ENCODE results near the gene TMPRSS11D.
A peak's percentile ranks its signal among the peaks of the same experiment; 100 is the strongest.

- TF ChIP-seq CTCF (IDR thresholded peaks at IDR 0.05) (peak in 1 of 12 donors; percentile 8), POLR2A (IDR thresholded peaks at IDR 0.05) (no peak)
These were observed 34.6 kb upstream of the TMPRSS11D start for GRCh38 chr4:67918428-67918827.

All from heart left ventricle (tissue), 13 donors.